Astrocyte of the spinal cord (primary cell): ENCODE data around the gene ADGRF5.

Experiments used
- DNase-seq: peaks from one replicate; pipeline ENCODE4 v3.0.0; 2011; ENCODE audit warnings: low read depth, low spot score
- H3K4me3 ChIP-seq: 2 replicates; pipeline ENCODE4 v1.5.1; 2011; ENCODE audit warnings: low read depth, mild to moderate bottlenecking, low read length, moderate library complexity
- CTCF ChIP-seq: IDR thresholded peaks from 2 replicates; pipeline ENCODE4 v1.5.1; 2012; ENCODE audit warnings: low read depth, mild to moderate bottlenecking, low read length, inconsistent platforms
- in situ Hi-C: cut with HindIII; loops from 2 replicates; pipeline ENCODE4 v1.10.0; 2017; ENCODE audit warnings: low sequenced_read_pairs

ADGRF5 gene

GRCh38 chr6:46921731-46922130 is at the start of gene ADGRF5:
TSS of gene ADGRF5 (minus strand) at chr6:46921938. CDS start at chr6:46906762, 15,176 bp downstream.
- no peak for TF ChIP-seq CTCF
- in situ Hi-C loops: no loop called here
- H3K4me3 ChIP-seq: no peak within 1 kb of the TSS
- DNase-seq: no peak

GRCh38 chr6:46969206-46969605 is 47.5 kb upstream of the ADGRF5 start:
- no peak overlapping the region for H3K4me3 ChIP-seq
- TF ChIP-seq CTCF: no peak
- peak; percentile 22 for DNase-seq
- in situ Hi-C loops: no loop called here

GRCh38 chr6:46967826-46968349 is 46.1 kb upstream of the ADGRF5 start:
- no peak for DNase-seq
- H3K4me3 ChIP-seq: no peak overlapping the region
- in situ Hi-C loops: no loop called here
- no peak for TF ChIP-seq CTCF

- TF ChIP-seq CTCF: no peak
- H3K4me3 ChIP-seq: no peak overlapping the region
- in situ Hi-C loops: no loop called here
- no peak for DNase-seq
These were observed 43.2 kb upstream of the ADGRF5 start for GRCh38 chr6:46964716-46965519.

GRCh38 chr6:46963626-46964025 is 41.9 kb upstream of the ADGRF5 start:
- no peak overlapping the region for H3K4me3 ChIP-seq
- DNase-seq: peak; percentile 30
- TF ChIP-seq CTCF: no peak
- in situ Hi-C loops: no loop called here

- no peak overlapping the region for H3K4me3 ChIP-seq
- no peak for TF ChIP-seq CTCF
- DNase-seq: no peak
- in situ Hi-C loops: no loop called here
These were observed 41.3 kb upstream of the ADGRF5 start for GRCh38 chr6:46963039-46963438.
